Esophagus muscularis mucosa (tissue), 4 donors: Measurements from ENCODE around the gene ABCC9. TPM values are rescaled to one million over a fixed set of nuclear protein-coding genes. Genes with fewer than 3 reads are reported as not detected.
"Not testable (repeated sequence)": the region's sequence is repeated elsewhere in the genome, so short reads cannot be mapped to it uniquely, and the experiment has no call there.

ENCODE experiments used
- DNase-seq: peaks from one replicate; pipeline ENCODE4 v3.0.0-alpha.2; 2017; ENCODE audit errors: extremely low spot score
- H3K27ac ChIP-seq, 4 donors: fragments of 200-600 bp; sonication (generic); replicated peaks in 1 of 4; 1 replicate in 3 of 4; 2 replicates in 1 of 4; pipeline ENCODE4 v1.5.1; 2016 to 2019; ENCODE audit warnings: mild to moderate bottlenecking in 1 of 4
- H3K27me3 ChIP-seq, 4 donors: fragments of 200-600 bp; sonication (generic); one replicate each; pipeline versions ENCODE4 v1.5.1 to v1.6.0; 2016 to 2019
- H3K36me3 ChIP-seq, 4 donors: fragments of 200-600 bp; sonication (generic); one replicate each; pipeline ENCODE4 v1.5.1; 2016 to 2019
- H3K4me1 ChIP-seq, 4 donors: fragments of 200-600 bp; sonication (generic); one replicate each; pipeline ENCODE4 v1.5.1; 2016 to 2019
- H3K4me3 ChIP-seq, 4 donors: fragments of 200-600 bp; sonication (generic); 1 replicate in 2 of 4; 2 replicates in 2 of 4; pipeline ENCODE4 v1.5.1; 2016 to 2019; ENCODE audit warnings: mild to moderate bottlenecking in 4 of 4, moderate library complexity in 1 of 4
- H3K9me3 ChIP-seq, 4 donors: fragments of 200-600 bp; sonication (generic); 1 replicate in 3 of 4; 2 replicates in 1 of 4; pipeline ENCODE4 v1.5.1; 2016 to 2019
- EP300 ChIP-seq: sonication (generic); formaldehyde crosslinking; IDR thresholded peaks from one replicate; pipeline ENCODE4 v1.6.1; 2017; ENCODE audit warnings: antibody characterized with exemption
- POLR2A ChIP-seq: fragments of 450-650 bp; IDR thresholded peaks from one replicate; pipeline ENCODE4 v1.6.1; 2017; ENCODE audit warnings: antibody characterized with exemption, moderate library complexity, mild to moderate bottlenecking, low read depth
- POLR2AphosphoS5 ChIP-seq, 2 donors: sonication (generic); formaldehyde crosslinking; IDR thresholded peaks; one replicate each; pipeline ENCODE4 v1.6.1; 2017; ENCODE audit warnings: antibody characterized with exemption in 2 of 2
- WGBS: methylation state at CpG from one replicate; pipeline ENCODE4 v1.1.5; 2018; 5-methylcytosine and 5-hydroxymethylcytosine counted together
- intact Hi-C: fragments of 100-400 bp; cut with DNase I; formaldehyde crosslinking; loops from one replicate; pipeline ENCODE4 v1.15.1; 2023
- total RNA-seq, 4 donors: library from RNA; depleted of rRNA; stranded (reverse); fragments of >200 nt; gene quantifications; one replicate each; pipeline versions ENCODE4 v1.1.0 to v1.2.1, GENCODE V29; 2016
- TF ChIP-seq, protein P1 (sequence below), 3 experiments: fragments of 200-600 bp in 2 of 3; fragments of 450-650 bp in 1 of 3; sonication (generic) in 2 of 3; IDR thresholded peaks; one replicate each; pipeline ENCODE4 v1.5.1; 2017 to 2019; ENCODE audit warnings: antibody characterized with exemption in 3 of 3, mild to moderate bottlenecking in 2 of 3, moderate library complexity in 1 of 3

Gene ABCC9
- total RNA-seq, 4 donors from 2014 or later = 44.1 to 58.6 (median 50.9) TPM

DNA sequence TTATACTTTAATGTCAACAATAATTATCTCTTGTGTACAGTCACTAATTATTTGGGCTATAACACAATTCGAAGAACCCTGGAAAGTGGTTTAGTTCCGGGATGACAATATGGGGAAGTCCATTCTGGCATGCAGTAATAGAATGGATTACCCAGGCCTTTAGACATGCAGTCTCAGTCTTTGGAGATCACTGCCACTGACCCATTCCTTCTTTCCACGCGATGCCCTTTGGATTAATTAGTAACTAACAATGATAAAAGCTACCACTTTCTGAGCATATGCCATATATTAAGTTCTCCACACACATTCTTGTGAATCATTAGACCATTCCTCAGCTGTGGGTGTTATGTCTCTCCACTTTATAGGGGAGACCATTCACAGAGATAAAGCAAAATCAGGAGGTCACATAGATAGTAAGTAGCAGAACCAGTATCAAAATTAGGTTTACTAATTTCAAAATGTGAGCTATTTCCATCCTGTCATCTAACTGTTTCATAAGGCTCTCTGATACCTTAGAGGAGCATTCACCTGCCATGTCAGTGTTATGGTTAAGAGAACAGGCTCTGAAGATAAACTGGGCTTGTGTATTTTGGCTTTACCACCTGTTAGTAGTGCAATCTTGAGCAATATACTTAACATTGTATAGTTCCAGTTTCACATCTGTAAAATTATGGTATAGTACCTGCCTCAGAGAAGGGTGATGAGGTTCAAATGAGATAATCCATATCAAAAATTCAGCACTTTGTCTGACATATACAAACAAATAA lies 139.5 kb downstream of the ABCC9 start:
- TF ChIP-seq, protein P1, sequence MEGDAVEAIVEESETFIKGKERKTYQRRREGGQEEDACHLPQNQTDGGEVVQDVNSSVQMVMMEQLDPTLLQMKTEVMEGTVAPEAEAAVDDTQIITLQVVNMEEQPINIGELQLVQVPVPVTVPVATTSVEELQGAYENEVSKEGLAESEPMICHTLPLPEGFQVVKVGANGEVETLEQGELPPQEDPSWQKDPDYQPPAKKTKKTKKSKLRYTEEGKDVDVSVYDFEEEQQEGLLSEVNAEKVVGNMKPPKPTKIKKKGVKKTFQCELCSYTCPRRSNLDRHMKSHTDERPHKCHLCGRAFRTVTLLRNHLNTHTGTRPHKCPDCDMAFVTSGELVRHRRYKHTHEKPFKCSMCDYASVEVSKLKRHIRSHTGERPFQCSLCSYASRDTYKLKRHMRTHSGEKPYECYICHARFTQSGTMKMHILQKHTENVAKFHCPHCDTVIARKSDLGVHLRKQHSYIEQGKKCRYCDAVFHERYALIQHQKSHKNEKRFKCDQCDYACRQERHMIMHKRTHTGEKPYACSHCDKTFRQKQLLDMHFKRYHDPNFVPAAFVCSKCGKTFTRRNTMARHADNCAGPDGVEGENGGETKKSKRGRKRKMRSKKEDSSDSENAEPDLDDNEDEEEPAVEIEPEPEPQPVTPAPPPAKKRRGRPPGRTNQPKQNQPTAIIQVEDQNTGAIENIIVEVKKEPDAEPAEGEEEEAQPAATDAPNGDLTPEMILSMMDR (IDR thresholded peaks at IDR 0.05) = no peak
- no peak for TF ChIP-seq EP300
- TF ChIP-seq POLR2AphosphoS5 (IDR thresholded peaks at IDR 0.05) = no peak
- TF ChIP-seq POLR2A = no peak
- Histone ChIP-seq H3K27me3 (no peaks in the 10 kb centered on the region), H3K36me3 (peaks cover 0 to 18% (median 8%) of the 10 kb centered on the region in 4 donors), H3K9me3 (no peaks in the 10 kb centered on the region), H3K27ac (no peak overlapping the region), H3K4me3 (no peak overlapping the region), H3K4me1 (peaks cover 0 to under 1% (median 0%) of the 10 kb centered on the region in 4 donors)
- intact Hi-C loops = no loop called here
- DNase-seq = no peak
- WGBS = 86% methylated on average over 4 of the region's 4 CpGs

DNA sequence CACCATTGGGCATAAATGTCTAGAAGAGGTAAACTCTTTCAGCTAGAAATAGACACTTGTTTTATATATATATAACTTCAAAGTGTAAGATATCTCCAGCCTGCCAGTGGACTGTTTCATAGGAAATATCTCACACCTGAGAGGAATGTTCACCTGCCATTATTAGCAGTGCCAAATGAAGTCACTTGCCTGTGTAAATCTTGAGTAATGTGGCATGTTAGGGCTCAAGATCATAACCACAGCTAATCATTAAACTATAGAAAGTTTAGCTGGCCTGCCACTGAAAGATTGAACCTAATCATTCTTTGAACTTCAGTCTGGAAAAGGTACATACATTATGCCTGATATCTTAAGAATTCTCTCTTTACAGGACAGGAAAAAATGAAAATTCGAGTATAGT lies 141.2 kb downstream of the ABCC9 start:
- 53% methylated on average over 1 of the region's 1 CpG for WGBS
- Histone ChIP-seq H3K4me1 (peaks cover 0 to 6% (median 2%) of the 10 kb centered on the region in 4 donors), H3K27ac (no peak overlapping the region), H3K4me3 (no peak overlapping the region), H3K36me3 (peaks cover 0 to 9% (median 4%) of the 10 kb centered on the region in 4 donors), H3K27me3 (no peaks in the 10 kb centered on the region), H3K9me3 (no peaks in the 10 kb centered on the region)
- intact Hi-C loops = no loop called here
- TF ChIP-seq, protein P1 (IDR thresholded peaks at IDR 0.05) = no peak
- no peak for TF ChIP-seq POLR2AphosphoS5 (IDR thresholded peaks at IDR 0.05)
- no peak for TF ChIP-seq EP300
- no peak for DNase-seq

DNA sequence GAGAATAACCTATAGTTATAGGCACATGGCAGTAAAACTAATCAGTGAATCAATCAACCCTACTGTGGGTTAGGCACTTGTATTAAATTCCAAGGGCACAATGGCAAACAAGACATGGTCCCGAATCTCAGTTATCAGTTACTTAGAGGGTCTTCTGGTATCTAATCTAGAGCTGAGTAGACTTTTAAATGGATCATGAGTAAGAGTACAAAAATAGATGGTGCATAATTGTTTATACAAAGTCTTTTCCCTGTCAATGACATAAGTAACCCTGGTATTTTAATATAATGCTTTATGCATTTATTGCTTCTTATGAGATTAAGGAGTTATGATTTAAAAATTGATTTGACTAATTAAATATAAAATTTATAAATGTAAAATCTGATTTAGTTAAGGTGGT lies 143.7 kb downstream of the ABCC9 start:
- peaks cover 0 to 7% (median 3%) of the 10 kb centered on the region in 4 donors for H3K4me1 ChIP-seq
- H3K27me3 ChIP-seq = no peaks in the 10 kb centered on the region
- no peak for DNase-seq
- peaks cover 0 to 5% (median 0%) of the 10 kb centered on the region in 4 donors for H3K9me3 ChIP-seq
- H3K36me3 ChIP-seq = no peaks in the 10 kb centered on the region
- intact Hi-C loops = no loop called here
- no peak overlapping the region for H3K4me3 ChIP-seq
- no peak for TF ChIP-seq EP300
- TF ChIP-seq POLR2A = no peak
- TF ChIP-seq POLR2AphosphoS5 (IDR thresholded peaks at IDR 0.05) = no peak
- TF ChIP-seq, protein P1 (IDR thresholded peaks at IDR 0.05) = no peak
- 92% methylated on average over 1 of the region's 1 CpG for WGBS
- no peak overlapping the region for H3K27ac ChIP-seq

DNA sequence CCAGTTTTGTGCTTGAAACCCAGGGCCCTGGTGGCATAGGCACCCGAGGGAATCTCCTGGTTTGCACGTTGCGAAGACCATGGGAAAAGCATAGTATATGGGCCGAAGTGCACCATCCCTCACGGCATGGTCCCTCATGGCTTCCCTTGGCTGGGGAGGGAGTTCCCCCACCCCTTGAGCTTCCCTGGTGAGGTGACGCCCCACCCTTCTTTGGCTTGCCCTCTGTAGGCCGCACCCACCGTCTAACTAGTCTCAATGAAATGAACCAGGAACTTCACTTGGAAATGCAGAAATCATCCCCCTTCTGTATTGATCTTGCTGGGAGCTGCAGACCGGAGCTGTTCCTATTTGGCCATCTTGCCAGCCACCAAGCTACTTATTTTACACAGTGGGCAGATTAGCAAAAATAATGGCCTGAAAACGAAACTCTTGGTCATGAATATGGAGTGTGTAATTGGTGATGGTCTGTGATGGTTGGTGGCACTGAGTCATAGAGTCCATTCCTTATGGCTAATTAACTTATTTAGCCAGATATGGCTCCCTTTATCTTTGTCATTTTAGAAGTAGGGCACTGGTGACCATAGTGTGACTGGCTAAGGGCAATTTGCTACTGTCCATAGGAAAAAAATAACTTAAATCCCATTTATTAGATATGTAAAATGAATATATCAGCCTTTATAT lies 145.4 kb downstream of the ABCC9 start:
- Histone ChIP-seq H3K4me1 (peaks cover 0 to 7% (median 3%) of the 10 kb centered on the region in 4 donors), H3K27ac (no peak overlapping the region), H3K27me3 (no peaks in the 10 kb centered on the region), H3K4me3 (no peak overlapping the region), H3K9me3 (peaks cover 0 to 5% (median 0%) of the 10 kb centered on the region in 4 donors), H3K36me3 (no peaks in the 10 kb centered on the region)
- intact Hi-C loops = no loop called here
- TF ChIP-seq POLR2AphosphoS5 (IDR thresholded peaks at IDR 0.05) = no peak
- TF ChIP-seq, protein P1 (IDR thresholded peaks at IDR 0.05) = no peak
- no peak for TF ChIP-seq EP300
- no peak for TF ChIP-seq POLR2A
- WGBS = 91% methylated on average over 7 of the region's 10 CpGs
- no peak for DNase-seq

DNA sequence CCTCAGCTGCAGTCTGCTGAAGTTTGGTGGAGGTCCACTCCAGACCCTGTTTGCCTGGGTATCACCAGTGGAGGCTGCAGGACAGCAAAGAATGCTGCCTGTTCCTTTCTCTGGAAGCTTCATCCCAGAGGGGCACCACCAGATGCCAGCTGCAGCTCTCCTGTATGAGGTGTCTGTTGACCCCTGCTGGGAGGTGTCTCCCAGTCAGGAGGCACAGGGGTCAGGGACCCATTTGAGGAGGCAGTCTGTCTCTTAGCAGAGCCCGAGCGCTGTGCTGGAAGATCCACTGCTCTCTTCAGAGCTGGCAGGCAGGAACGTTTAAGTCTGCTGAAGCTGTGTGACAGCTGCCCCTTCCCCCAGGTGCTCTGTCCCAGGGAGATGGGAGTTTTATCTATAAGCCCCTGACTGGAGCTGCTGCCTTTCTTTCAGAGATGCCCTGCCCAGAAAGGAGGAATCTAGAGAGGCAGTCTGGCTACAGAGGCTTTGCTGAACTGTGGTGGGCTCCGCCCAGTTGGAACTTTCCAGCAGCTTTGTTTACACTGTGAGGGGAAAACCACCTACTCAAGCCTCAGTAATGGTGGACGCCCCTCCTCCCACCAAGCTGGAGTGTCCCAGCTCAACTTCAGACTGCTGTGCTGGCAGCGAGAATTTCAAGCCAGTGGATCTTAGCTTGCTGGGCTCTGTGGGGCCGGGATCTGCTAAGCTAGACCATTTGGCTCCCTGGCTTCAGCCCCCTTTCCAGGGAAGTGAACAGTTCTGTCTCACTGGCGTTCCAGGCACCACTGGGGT lies 146.2 kb downstream of the ABCC9 start:
- H3K36me3 ChIP-seq, intact Hi-C loops, H3K27ac ChIP-seq, H3K27me3 ChIP-seq, H3K4me3 ChIP-seq, H3K4me1 ChIP-seq, DNase-seq, H3K9me3 ChIP-seq: not testable (repeated sequence)
- 83% methylated on average over 1 of the region's 8 CpGs for WGBS

DNA sequence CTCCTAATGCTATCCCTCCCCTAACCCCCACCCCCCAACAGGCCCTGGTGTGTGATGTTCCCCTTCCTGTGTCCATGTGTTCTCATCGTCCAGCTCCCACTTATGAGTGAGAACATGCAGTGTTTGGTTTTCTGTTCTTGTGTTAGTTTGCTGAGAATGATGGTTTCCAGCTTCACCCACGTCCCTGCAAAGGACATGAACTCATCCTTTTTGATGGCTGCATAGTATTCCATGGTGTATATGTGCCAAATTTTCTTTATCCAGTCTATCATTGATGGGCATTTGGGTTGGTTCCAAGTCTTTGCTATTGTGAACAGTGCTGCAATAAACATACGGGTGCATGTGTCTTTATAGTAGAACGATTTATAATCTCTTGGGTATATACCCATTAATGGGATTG lies 151.5 kb downstream of the ABCC9 start:
- 84% methylated on average over 4 of the region's 4 CpGs for WGBS
- H3K36me3 ChIP-seq, DNase-seq, H3K27me3 ChIP-seq, intact Hi-C loops, H3K9me3 ChIP-seq, H3K27ac ChIP-seq, H3K4me1 ChIP-seq, H3K4me3 ChIP-seq: not testable (repeated sequence)
